ENCODE measurements around the gene NNT.

The NNT gene

DNA sequence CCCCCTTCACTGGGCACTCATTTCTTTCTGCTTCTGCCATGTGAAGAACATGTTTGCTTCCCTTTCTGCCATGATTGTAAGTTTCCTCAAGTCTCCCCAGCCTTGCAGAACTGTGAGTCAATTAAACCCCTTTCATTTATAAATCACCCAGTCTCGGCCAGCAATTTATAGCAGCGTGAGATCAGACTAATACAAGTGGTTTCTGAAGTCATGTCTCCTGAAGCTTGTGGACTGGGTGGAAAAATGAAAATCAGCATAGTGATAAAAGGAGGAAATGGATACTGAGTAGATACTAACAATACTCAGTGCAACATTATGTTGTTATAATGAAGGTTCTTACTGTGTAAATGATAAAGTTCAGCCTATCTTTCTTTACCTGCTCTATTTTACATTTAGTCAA lies 35.1 kb downstream of the NNT start:
- H3K9me3 ChIP-seq, result no peaks in the 10 kb centered on the region
- H3K36me3 ChIP-seq, result no peaks in the 10 kb centered on the region
- no peak overlapping the region for H3K4me3 ChIP-seq
- H3K27ac ChIP-seq, result peak overlapping the region; percentile 61 to 77
- TF ChIP-seq, protein P1, sequence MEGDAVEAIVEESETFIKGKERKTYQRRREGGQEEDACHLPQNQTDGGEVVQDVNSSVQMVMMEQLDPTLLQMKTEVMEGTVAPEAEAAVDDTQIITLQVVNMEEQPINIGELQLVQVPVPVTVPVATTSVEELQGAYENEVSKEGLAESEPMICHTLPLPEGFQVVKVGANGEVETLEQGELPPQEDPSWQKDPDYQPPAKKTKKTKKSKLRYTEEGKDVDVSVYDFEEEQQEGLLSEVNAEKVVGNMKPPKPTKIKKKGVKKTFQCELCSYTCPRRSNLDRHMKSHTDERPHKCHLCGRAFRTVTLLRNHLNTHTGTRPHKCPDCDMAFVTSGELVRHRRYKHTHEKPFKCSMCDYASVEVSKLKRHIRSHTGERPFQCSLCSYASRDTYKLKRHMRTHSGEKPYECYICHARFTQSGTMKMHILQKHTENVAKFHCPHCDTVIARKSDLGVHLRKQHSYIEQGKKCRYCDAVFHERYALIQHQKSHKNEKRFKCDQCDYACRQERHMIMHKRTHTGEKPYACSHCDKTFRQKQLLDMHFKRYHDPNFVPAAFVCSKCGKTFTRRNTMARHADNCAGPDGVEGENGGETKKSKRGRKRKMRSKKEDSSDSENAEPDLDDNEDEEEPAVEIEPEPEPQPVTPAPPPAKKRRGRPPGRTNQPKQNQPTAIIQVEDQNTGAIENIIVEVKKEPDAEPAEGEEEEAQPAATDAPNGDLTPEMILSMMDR (IDR thresholded peaks at IDR 0.05), result no peak
- intact Hi-C loops (cut with DNase I; ENCODE audit: low total_unique reads), result loop anchor here (5.0 kb wide), 1 partner anchor 44 kb away; no protein-coding TSS in a partner anchor
- DNase-seq, result no peak
- no peaks in the 10 kb centered on the region for H3K27me3 ChIP-seq
- peaks cover 0 to 99% (median 36%) of the 10 kb centered on the region in 4 donors for H3K4me1 ChIP-seq

DNA sequence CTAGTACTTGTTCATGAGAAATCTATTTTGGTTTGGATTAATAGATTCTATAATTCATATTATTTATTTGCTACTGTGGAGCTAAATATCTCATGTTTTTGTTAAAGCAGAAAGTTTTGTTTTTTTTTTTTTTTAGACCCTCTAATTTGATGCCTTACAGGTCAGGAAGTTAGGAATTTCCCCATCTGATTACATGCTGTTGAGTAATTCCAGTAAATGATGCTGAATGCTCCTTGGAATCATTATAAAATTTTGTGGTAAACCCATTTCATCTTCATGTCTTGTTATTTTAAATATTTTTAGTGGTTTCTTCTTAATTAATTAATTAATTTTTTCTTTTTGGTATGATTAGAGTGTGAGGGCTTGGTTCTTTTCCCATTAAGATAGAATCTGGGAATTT lies 35.6 kb downstream of the NNT start:
- Histone ChIP-seq H3K27me3 (no peaks in the 10 kb centered on the region), H3K4me1 (peaks cover 0 to 99% (median 33%) of the 10 kb centered on the region in 4 donors), H3K9me3 (no peaks in the 10 kb centered on the region), H3K27ac (peak overlapping the region; percentile 61 to 77), H3K36me3 (no peaks in the 10 kb centered on the region), H3K4me3 (no peak overlapping the region)
- TF ChIP-seq, protein P1 (IDR thresholded peaks at IDR 0.05), result no peak
- DNase-seq, result no peak
- intact Hi-C loops (cut with DNase I; ENCODE audit: low total_unique reads), result loop anchor here (5.0 kb wide), 1 partner anchor 44 kb away; no protein-coding TSS in a partner anchor

DNA sequence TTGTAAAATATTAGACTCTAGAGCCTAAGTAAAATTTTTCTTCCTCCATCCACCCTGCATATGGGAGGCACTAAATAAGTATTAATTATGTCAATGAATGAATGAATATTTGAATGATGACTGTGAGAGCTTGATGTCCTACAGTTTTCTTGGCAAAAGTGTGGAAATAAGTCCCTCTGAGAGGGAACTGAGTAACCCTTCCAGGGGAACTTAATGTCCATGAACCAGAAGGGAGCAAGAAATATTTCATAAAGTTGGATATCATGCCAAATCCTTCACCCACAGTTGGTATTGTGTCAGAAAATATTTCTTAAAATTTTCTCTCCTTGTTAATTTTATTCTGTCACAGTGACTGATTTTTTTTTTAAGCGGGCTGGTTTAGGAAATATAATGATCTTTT lies 36.6 kb downstream of the NNT start:
- H3K27me3 ChIP-seq, result no peaks in the 10 kb centered on the region
- DNase-seq, result no peak
- intact Hi-C loops (cut with DNase I; ENCODE audit: low total_unique reads), result loop anchor here (5.0 kb wide), 1 partner anchor 43 kb away; no protein-coding TSS in a partner anchor
- H3K36me3 ChIP-seq, result peaks cover 0 to 2% (median 0%) of the 10 kb centered on the region in 3 donors
- H3K4me3 ChIP-seq, result no peak overlapping the region
- H3K27ac ChIP-seq, result peak overlapping the region; percentile 61 to 77
- no peaks in the 10 kb centered on the region for H3K9me3 ChIP-seq
- TF ChIP-seq, protein P1 (IDR thresholded peaks at IDR 0.05), result no peak
- peaks cover 0 to 93% (median 33%) of the 10 kb centered on the region in 4 donors for H3K4me1 ChIP-seq

DNA sequence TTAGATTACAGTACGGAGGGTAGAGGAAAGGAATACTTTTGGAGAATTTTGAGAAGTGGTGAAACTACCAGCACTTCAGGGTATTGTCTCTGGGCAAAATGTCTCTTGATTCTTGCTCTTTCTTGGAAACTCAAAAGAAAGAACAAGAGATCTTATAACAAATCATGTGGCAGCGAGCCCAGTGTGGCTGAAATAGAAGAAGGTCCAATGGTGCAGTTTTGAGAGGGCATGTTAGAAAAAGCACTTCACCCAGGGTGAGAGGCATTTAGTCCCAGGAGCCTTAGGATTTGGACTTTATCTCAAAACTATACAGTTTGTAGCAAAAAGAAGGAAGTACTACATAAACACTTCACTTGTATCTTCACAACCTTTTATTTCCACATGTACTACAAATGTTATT lies 39.4 kb downstream of the NNT start:
- peaks cover 0 to 72% (median 20%) of the 10 kb centered on the region in 4 donors for H3K4me1 ChIP-seq
- no peak for DNase-seq
- H3K9me3 ChIP-seq, result no peaks in the 10 kb centered on the region
- intact Hi-C loops (cut with DNase I; ENCODE audit: low total_unique reads), result no loop called here
- no peaks in the 10 kb centered on the region for H3K27me3 ChIP-seq
- TF ChIP-seq, protein P1 (IDR thresholded peaks at IDR 0.05), result no peak
- peaks cover 0 to 20% (median 0%) of the 10 kb centered on the region in 3 donors for H3K36me3 ChIP-seq
- H3K27ac ChIP-seq, result peak overlapping the region; percentile 17 to 54
- no peak overlapping the region for H3K4me3 ChIP-seq

DNA sequence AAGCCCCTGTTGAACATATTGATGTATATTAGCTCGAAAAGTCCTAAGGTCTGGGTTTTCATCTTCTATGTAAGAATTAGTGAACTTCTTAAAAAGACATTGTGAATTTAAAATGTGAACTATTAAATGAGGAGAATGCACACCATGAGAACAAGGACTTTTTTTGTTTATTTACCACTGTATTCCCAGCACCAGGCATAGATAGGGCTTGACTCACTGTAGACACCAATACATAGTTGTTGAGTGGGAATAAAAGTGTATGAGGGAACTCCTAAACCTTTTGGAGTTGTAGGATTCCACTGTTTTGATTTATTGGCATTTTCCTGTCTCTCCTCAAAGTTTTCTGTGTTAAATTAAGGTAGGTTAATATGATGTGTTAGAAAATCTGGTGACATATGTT lies 40.3 kb downstream of the NNT start:
- Histone ChIP-seq H3K36me3 (peaks cover 0 to 23% (median 0%) of the 10 kb centered on the region in 3 donors), H3K4me3 (no peak overlapping the region), H3K27me3 (no peaks in the 10 kb centered on the region), H3K9me3 (no peaks in the 10 kb centered on the region), H3K27ac (peak overlapping the region; percentile 17 to 54), H3K4me1 (peaks cover 0 to 72% (median 16%) of the 10 kb centered on the region in 4 donors)
- intact Hi-C loops (cut with DNase I; ENCODE audit: low total_unique reads), result no loop called here
- no peak for DNase-seq
- TF ChIP-seq, protein P1 (IDR thresholded peaks at IDR 0.05), result no peak
